Mesendoderm (in vitro differentiated cells): ENCODE measurements around the gene FXYD6.

Source experiments
- DNase-seq: peaks from one replicate; pipeline ENCODE4 v3.0.0; 2013
- H2AK5ac ChIP-seq: 2 replicates; pipeline ENCODE4 v1.6.1; 2013; ENCODE audit warnings: low read length, inconsistent platforms
- H2BK120ac ChIP-seq: 2 replicates; pipeline ENCODE4 v1.6.1; 2013; ENCODE audit warnings: low read depth, mild to moderate bottlenecking, low read length, moderate library complexity, mixed read lengths
- H2BK15ac ChIP-seq: replicated peaks from 2 replicates; pipeline ENCODE4 v1.6.1; 2013; ENCODE audit warnings: low read depth, mild to moderate bottlenecking, moderate library complexity
- H2BK5ac ChIP-seq: 2 replicates; pipeline ENCODE4 v1.6.1; 2013; ENCODE audit warnings: low read length, inconsistent platforms
- H3K18ac ChIP-seq: 2 replicates; pipeline ENCODE4 v1.6.1; 2013; ENCODE audit warnings: mild to moderate bottlenecking, low read length, mixed read lengths
- H3K23ac ChIP-seq: one replicate; pipeline ENCODE4 v1.6.1; 2013; ENCODE audit warnings: low read length
- H3K27ac ChIP-seq: 2 replicates; pipeline ENCODE4 v1.5.1; 2013; ENCODE audit warnings: low read depth, mild to moderate bottlenecking, inconsistent platforms, low read length, moderate library complexity
- H3K27me3 ChIP-seq: 2 replicates; pipeline ENCODE4 v1.6.1; 2013; ENCODE audit warnings: low read length, control low read depth, mild to moderate bottlenecking, inconsistent platforms; ENCODE audit not compliant: insufficient read depth, poor library complexity
- H3K36me3 ChIP-seq: 2 replicates; pipeline ENCODE4 v1.6.1; 2013; ENCODE audit warnings: low read length, inconsistent platforms; ENCODE audit not compliant: control insufficient read depth, insufficient read depth
- H3K4ac ChIP-seq: one replicate; pipeline ENCODE4 v1.6.1; 2013; ENCODE audit warnings: low read depth, mild to moderate bottlenecking, low read length, moderate library complexity
- H3K4me1 ChIP-seq: 2 replicates; pipeline ENCODE4 v1.6.1; 2013; ENCODE audit warnings: low read depth, low read length, inconsistent platforms; ENCODE audit not compliant: control insufficient read depth
- H3K4me2 ChIP-seq: 2 replicates; pipeline ENCODE4 v1.6.1; 2013; ENCODE audit warnings: low read length
- H3K4me3 ChIP-seq: 2 replicates; pipeline ENCODE4 v1.5.1; 2013; ENCODE audit warnings: mild to moderate bottlenecking, low read length
- H3K56ac ChIP-seq: one replicate; pipeline ENCODE4 v1.6.1; 2013; ENCODE audit warnings: low read length
- H3K79me1 ChIP-seq: 2 replicates; pipeline ENCODE4 v1.6.1; 2013; ENCODE audit warnings: low read length, inconsistent platforms
- H3K79me2 ChIP-seq: 2 replicates; pipeline ENCODE4 v1.6.1; 2013; ENCODE audit warnings: mild to moderate bottlenecking, low read length; ENCODE audit not compliant: control insufficient read depth, insufficient read depth
- H3K9ac ChIP-seq: 2 replicates; pipeline ENCODE4 v1.6.1; 2013; ENCODE audit warnings: low read length, inconsistent platforms
- H4K5ac ChIP-seq: one replicate; pipeline ENCODE4 v1.6.1; 2013; ENCODE audit warnings: low read length
- H4K8ac ChIP-seq: one replicate; pipeline ENCODE4 v1.6.1; 2013; ENCODE audit warnings: low read depth, mild to moderate bottlenecking, control low read depth, low read length, moderate library complexity
- WGBS: extraction: QIAGEN DNeasy Blood & Tissue Kit; methylation state at CpG from one replicate; pipeline ENCODE4 v1.1.7; 2013; ENCODE audit warnings: low lambda C conversion rate, missing lambda C conversion rate; ENCODE audit not compliant: insufficient coverage; ENCODE audit errors: extremely low coverage; 5-methylcytosine and 5-hydroxymethylcytosine counted together

FXYD6 gene

GRCh38 chr11:117875382-117876058 is 938 bp downstream of the FXYD6 start:
- Histone ChIP-seq H3K4ac (no peak overlapping the region), H2AK5ac (peak overlapping the region; percentile 24), H3K9ac (peak overlapping the region; percentile 76), H3K79me1 (no peaks in the 10 kb centered on the region), H3K4me3 (peak overlapping the region; percentile 75), H2BK120ac (no peak overlapping the region), H3K56ac (peak overlapping the region; percentile 89), H4K8ac (no peak overlapping the region), H2BK5ac (no peak overlapping the region), H3K27ac (no peak overlapping the region), H2BK15ac (no peak overlapping the region), H3K18ac (no peak overlapping the region), H3K27me3 (peaks cover 1% of the 10 kb centered on the region), H4K5ac (no peak overlapping the region), H3K79me2 (no peaks in the 10 kb centered on the region), H3K4me1 (peaks cover 9% of the 10 kb centered on the region), H3K36me3 (no peaks in the 10 kb centered on the region), H3K23ac (no peak overlapping the region), H3K4me2 (peak overlapping the region; percentile 97)
- DNase-seq = peak; percentile 77
- no CpG with 5 or more reads among the region's 20 CpGs for whole genome bisulfite sequencing

GRCh38 chr11:117874910-117875381 is 1.5 kb downstream of the FXYD6 start:
- no peak overlapping the region for H2BK15ac ChIP-seq
- no peak overlapping the region for H2AK5ac ChIP-seq
- H3K79me1 ChIP-seq = no peaks in the 10 kb centered on the region
- no peak overlapping the region for H3K18ac ChIP-seq
- no peak overlapping the region for H3K4me3 ChIP-seq
- H3K4ac ChIP-seq = no peak overlapping the region
- DNase-seq = no peak
- no peaks in the 10 kb centered on the region for H3K36me3 ChIP-seq
- no peak overlapping the region for H4K5ac ChIP-seq
- no peak overlapping the region for H2BK5ac ChIP-seq
- H3K23ac ChIP-seq = no peak overlapping the region
- H4K8ac ChIP-seq = no peak overlapping the region
- H2BK120ac ChIP-seq = no peak overlapping the region
- H3K56ac ChIP-seq = no peak overlapping the region
- H3K27me3 ChIP-seq = peaks cover 1% of the 10 kb centered on the region
- 100% methylated on average over 3 of the region's 4 CpGs for WGBS
- peaks cover 9% of the 10 kb centered on the region for H3K4me1 ChIP-seq
- H3K9ac ChIP-seq = no peak overlapping the region
- H3K79me2 ChIP-seq = no peaks in the 10 kb centered on the region
- H3K4me2 ChIP-seq = no peak overlapping the region
- no peak overlapping the region for H3K27ac ChIP-seq

GRCh38 chr11:117874253-117874909 is 2.1 kb downstream of the FXYD6 start:
- WGBS = no CpG with 5 or more reads among the region's 16 CpGs
- Histone ChIP-seq H3K79me1 (no peaks in the 10 kb centered on the region), H3K27me3 (peaks cover 1% of the 10 kb centered on the region), H2BK15ac (no peak overlapping the region), H3K27ac (no peak overlapping the region), H3K79me2 (no peaks in the 10 kb centered on the region), H3K18ac (no peak overlapping the region), H3K36me3 (no peaks in the 10 kb centered on the region), H3K56ac (peak overlapping the region; percentile 12), H2BK120ac (no peak overlapping the region), H3K23ac (no peak overlapping the region), H3K4ac (no peak overlapping the region), H3K4me3 (no peak overlapping the region), H3K4me1 (peaks cover 9% of the 10 kb centered on the region), H3K4me2 (no peak overlapping the region), H2BK5ac (no peak overlapping the region), H3K9ac (peak overlapping the region; percentile 48), H2AK5ac (no peak overlapping the region), H4K5ac (no peak overlapping the region), H4K8ac (no peak overlapping the region)
- DNase-seq = peak; percentile 68

DNA sequence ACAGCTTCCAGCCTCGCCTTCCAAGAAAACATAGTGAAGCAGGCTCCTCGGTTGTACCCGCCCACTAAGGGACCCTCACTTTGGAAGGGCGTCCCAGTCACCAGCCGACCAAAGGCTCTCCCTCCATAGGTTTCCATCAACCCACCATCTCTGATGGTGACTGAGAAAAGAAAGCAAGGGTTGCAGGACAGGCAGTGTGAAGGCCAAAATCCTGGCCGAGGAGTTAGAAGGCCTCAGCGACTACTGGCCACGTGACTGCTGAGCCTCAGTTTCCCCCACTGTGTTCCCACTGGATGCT is 2.7 kb downstream of the FXYD6 start:
- H3K56ac ChIP-seq = no peak overlapping the region
- H3K4ac ChIP-seq = no peak overlapping the region
- no peaks in the 10 kb centered on the region for H3K79me1 ChIP-seq
- H3K23ac ChIP-seq = no peak overlapping the region
- H3K36me3 ChIP-seq = no peaks in the 10 kb centered on the region
- H4K8ac ChIP-seq = no peak overlapping the region
- no peak overlapping the region for H4K5ac ChIP-seq
- no peak for DNase-seq
- H3K18ac ChIP-seq = no peak overlapping the region
- H3K9ac ChIP-seq = no peak overlapping the region
- no peak overlapping the region for H3K27ac ChIP-seq
- no CpG with 5 or more reads among the region's 8 CpGs for WGBS
- H2AK5ac ChIP-seq = no peak overlapping the region
- H3K79me2 ChIP-seq = no peaks in the 10 kb centered on the region
- peaks cover 1% of the 10 kb centered on the region for H3K27me3 ChIP-seq
- no peak overlapping the region for H2BK120ac ChIP-seq
- H3K4me2 ChIP-seq = no peak overlapping the region
- no peak overlapping the region for H2BK15ac ChIP-seq
- H3K4me3 ChIP-seq = no peak overlapping the region
- no peak overlapping the region for H2BK5ac ChIP-seq
- H3K4me1 ChIP-seq = peaks cover 9% of the 10 kb centered on the region

GRCh38 chr11:117872975-117873827 is 3.3 kb downstream of the FXYD6 start:
- no CpG with 5 or more reads among the region's 15 CpGs for WGBS
- H3K27ac ChIP-seq = no peak overlapping the region
- H3K4me2 ChIP-seq = no peak overlapping the region
- no peaks in the 10 kb centered on the region for H3K79me2 ChIP-seq
- H3K23ac ChIP-seq = no peak overlapping the region
- peaks cover 1% of the 10 kb centered on the region for H3K27me3 ChIP-seq
- no peak overlapping the region for H3K4ac ChIP-seq
- H3K36me3 ChIP-seq = no peaks in the 10 kb centered on the region
- no peak overlapping the region for H2BK120ac ChIP-seq
- no peak overlapping the region for H3K56ac ChIP-seq
- H3K9ac ChIP-seq = no peak overlapping the region
- H4K5ac ChIP-seq = no peak overlapping the region
- no peak overlapping the region for H2AK5ac ChIP-seq
- H2BK5ac ChIP-seq = no peak overlapping the region
- H3K4me1 ChIP-seq = peaks cover 9% of the 10 kb centered on the region
- DNase-seq = no peak
- H3K18ac ChIP-seq = no peak overlapping the region
- no peaks in the 10 kb centered on the region for H3K79me1 ChIP-seq
- no peak overlapping the region for H2BK15ac ChIP-seq
- H3K4me3 ChIP-seq = no peak overlapping the region
- no peak overlapping the region for H4K8ac ChIP-seq
